Stimulated activated CD4-positive, alpha-beta T cell treated with anti-CD3 and anti-CD28 coated beads, Interleukin-15, amount 100 ng/mL, for 48 hours (primary cell): ENCODE measurements around the gene APELA.
"Not testable (repeated sequence)": the region's sequence is repeated elsewhere in the genome, so short reads cannot be mapped to it uniquely, and the experiment has no call there.

Experiments
- DNase-seq, 2 donors: peaks; one replicate each; pipeline ENCODE4 v3.0.0-alpha.2; 2020; ENCODE audit warnings: low read depth in 2 of 2

The APELA gene

GRCh38 chr4:164876700-164877324 is at the start of gene APELA:
TSS of gene APELA (plus strand) at chr4:164877178. CDS start at chr4:164877332, 154 bp downstream.
- DNase-seq = no peak

- no peak for DNase-seq
Measured at GRCh38 chr4:164828955-164829354, 48.0 kb upstream of the APELA start.

- no peak for DNase-seq
Measured at GRCh38 chr4:164846566-164846965, 30.4 kb upstream of the APELA start.

- DNase-seq = no peak
Measured at GRCh38 chr4:164847016-164847415, 30.0 kb upstream of the APELA start.

- DNase-seq = no peak
Measured at GRCh38 chr4:164847967-164848649, 28.9 kb upstream of the APELA start.

GRCh38 chr4:164856396-164856795 is 20.6 kb upstream of the APELA start:
- no peak for DNase-seq

GRCh38 chr4:164866817-164867490 is 10.0 kb upstream of the APELA start:
- DNase-seq = no peak

- no peak for DNase-seq
Measured at GRCh38 chr4:164871673-164872072, 5.3 kb upstream of the APELA start.

- DNase-seq = no peak
Measured at GRCh38 chr4:164872481-164872880, 4.5 kb upstream of the APELA start.

GRCh38 chr4:164874789-164875188 is 2.2 kb upstream of the APELA start:
- no peak for DNase-seq

- no peak for DNase-seq
Measured at GRCh38 chr4:164880489-164881262, 3.7 kb downstream of the APELA start.

GRCh38 chr4:164888096-164888715 is 11.2 kb downstream of the APELA start:
- no peak for DNase-seq

GRCh38 chr4:164890691-164891090 is 13.7 kb downstream of the APELA start:
- DNase-seq = no peak

GRCh38 chr4:164892018-164892417 is 15.0 kb downstream of the APELA start:
- no peak for DNase-seq

GRCh38 chr4:164894702-164895101 is 17.7 kb downstream of the APELA start:
- DNase-seq = no peak

- DNase-seq = no peak
Measured at GRCh38 chr4:164902608-164903007, 25.6 kb downstream of the APELA start.

- no peak for DNase-seq
Measured at GRCh38 chr4:164904336-164904735, 27.4 kb downstream of the APELA start.

GRCh38 chr4:164904941-164905340 is 28.0 kb downstream of the APELA start:
- no peak for DNase-seq

- DNase-seq = no peak
Measured at GRCh38 chr4:164906368-164906767, 29.4 kb downstream of the APELA start.

- not testable (repeated sequence) for DNase-seq
Measured at GRCh38 chr4:164913506-164913905, 36.5 kb downstream of the APELA start.

GRCh38 chr4:164918956-164919355 is 42.0 kb downstream of the APELA start:
- DNase-seq = no peak
